SK-N-SH (cell line): Measurements from ENCODE around the gene C19orf44. TPM values are rescaled to one million over a fixed set of nuclear protein-coding genes. Genes with fewer than 3 reads are reported as not detected.
"Not testable (repeated sequence)": the region's sequence is repeated elsewhere in the genome, so short reads cannot be mapped to it uniquely, and the experiment has no call there.

Source experiments
- CTCF ChIA-PET: fragments of 300-600, 350-600 bp; formaldehyde crosslinking; extraction: SDS; loops from one replicate; lab custom pipeline; 2021; lab: Yijun Ruan, JAX
- POLR2A ChIA-PET: fragments of 350-600 bp; sonication (Branson Sonifier 250); formaldehyde crosslinking; extraction: SDS; loops from one replicate; lab custom pipeline; 2020; ENCODE audit warnings: antibody characterized with exemption, inconsistent platforms; lab: Yijun Ruan, JAX
- DNase-seq: peaks from one replicate; pipeline ENCODE4 v3.0.0; 2012
- H2AFZ ChIP-seq: fragments of 200-600 bp; sonication (generic); 2 replicates; pipeline ENCODE4 v1.8.1; 2016; ENCODE audit warnings: antibody characterized with exemption, mild to moderate bottlenecking, low read depth
- H3F3A ChIP-seq: fragments of 200-600 bp; sonication (generic); replicated peaks from 2 replicates; pipeline ENCODE3; 2016; ENCODE audit warnings: antibody characterized with exemption, mild to moderate bottlenecking; ENCODE audit not compliant: insufficient read depth
- H3K27ac ChIP-seq, 2 experiments: fragments of 200-500 bp in 1 of 2; fragments of 200-600 bp in 1 of 2; sonication (Bioruptor generic) in 1 of 2; sonication (generic), shearing (Covaris generic) in 1 of 2; 2 replicates each; pipeline versions ENCODE4 v1.5.1 to v1.6.1; 2014 to 2016; ENCODE audit warnings: low read depth in 2 of 2, inconsistent platforms in 1 of 2, low read length in 1 of 2, mild to moderate bottlenecking in 1 of 2, mixed read lengths in 1 of 2
- H3K27me3 ChIP-seq: fragments of 200-600 bp; sonication (generic), shearing (Covaris generic); 2 replicates; pipeline ENCODE4 v1.6.1; 2016; ENCODE audit warnings: mixed run types; ENCODE audit not compliant: insufficient read depth
- H3K36me3 ChIP-seq, 2 experiments: fragments of 200-500 bp in 1 of 2; fragments of 200-600 bp in 1 of 2; sonication (Bioruptor generic) in 1 of 2; sonication (generic) in 1 of 2; replicated peaks in 1 of 2; 2 replicates each; pipeline versions ENCODE3 to v1.5.1; 2014 to 2016; ENCODE audit warnings: low read length in 1 of 2, mild to moderate bottlenecking in 1 of 2; ENCODE audit not compliant: insufficient read depth in 2 of 2, control insufficient read depth in 1 of 2
- H3K4me1 ChIP-seq, 2 experiments: fragments of 200-500 bp in 1 of 2; fragments of 200-600 bp in 1 of 2; sonication (Bioruptor generic) in 1 of 2; sonication (generic), shearing (Covaris generic) in 1 of 2; 2 replicates each; pipeline versions ENCODE4 v1.5.1 to v1.6.1; 2014 to 2016; ENCODE audit warnings: low read depth in 1 of 2, low read length in 1 of 2, mixed run types in 1 of 2; ENCODE audit not compliant: insufficient read depth in 2 of 2, control insufficient read depth in 1 of 2
- H3K4me2 ChIP-seq: fragments of 200-600 bp; sonication (generic), shearing (Covaris generic); 2 replicates; pipeline ENCODE4 v1.6.1; 2017; ENCODE audit warnings: mixed run types
- H3K4me3 ChIP-seq, 2 experiments: fragments of 200-500 bp in 1 of 2; fragments of 200-600 bp in 1 of 2; sonication (Bioruptor generic) in 1 of 2; sonication (generic), shearing (Covaris generic) in 1 of 2; 2 replicates each; pipeline versions ENCODE4 v1.5.1 to v1.8.1; 2014 to 2016; ENCODE audit warnings: low read depth in 2 of 2, inconsistent platforms in 1 of 2, low read length in 1 of 2, mild to moderate bottlenecking in 1 of 2, mixed read lengths in 1 of 2, moderate library complexity in 1 of 2
- H3K79me2 ChIP-seq: fragments of 200-600 bp; sonication (generic); 2 replicates; pipeline ENCODE4 v1.8.1; 2017; ENCODE audit warnings: mild to moderate bottlenecking; ENCODE audit not compliant: insufficient read depth
- H3K9ac ChIP-seq: fragments of 200-600 bp; sonication (generic); 2 replicates; pipeline ENCODE4 v1.6.1; 2017; ENCODE audit warnings: mixed run types
- H3K9me2 ChIP-seq: fragments of 200-600 bp; sonication (generic); 2 replicates; pipeline ENCODE4 v1.6.1; 2017; ENCODE audit warnings: mixed run types
- H3K9me3 ChIP-seq: fragments of 200-600 bp; sonication (generic); 2 replicates; pipeline ENCODE4 v1.6.1; 2017; ENCODE audit warnings: mixed run types, mild to moderate bottlenecking, moderate library complexity
- H4K20me1 ChIP-seq: fragments of 200-600 bp; sonication (generic); 2 replicates; pipeline ENCODE4 v1.6.1; 2017; ENCODE audit warnings: mild to moderate bottlenecking, mixed run types; ENCODE audit not compliant: insufficient read depth
- EZH2phosphoT487 ChIP-seq: fragments of 200-600 bp; sonication (generic); IDR thresholded peaks from 2 replicates; pipeline ENCODE4 v1.6.1; 2017; ENCODE audit warnings: low read depth, mixed run types, mild to moderate bottlenecking, antibody characterized with exemption, moderate library complexity, borderline replicate concordance
- RCOR1 ChIP-seq: fragments of 150-350 bp; IDR thresholded peaks from 2 replicates; pipeline ENCODE4 v1.6.1; 2017; ENCODE audit warnings: antibody characterized with exemption, low read length
- REST ChIP-seq: IDR thresholded peaks from 2 replicates; pipeline ENCODE4 v1.6.1; 2012; ENCODE audit warnings: mild to moderate bottlenecking, low read depth, low read length, moderate library complexity
- SIN3A ChIP-seq: IDR thresholded peaks from 2 replicates; pipeline ENCODE4 v1.6.1; 2012; ENCODE audit warnings: low read depth, mild to moderate bottlenecking, low read length, moderate library complexity, borderline replicate concordance
- TAF1 ChIP-seq: IDR thresholded peaks from 2 replicates; pipeline ENCODE4 v1.6.1; 2012; ENCODE audit warnings: low read depth, mild to moderate bottlenecking, low read length, moderate library complexity, borderline replicate concordance
- TCF12 ChIP-seq: IDR thresholded peaks from 2 replicates; pipeline ENCODE4 v1.4.0; 2012
- YY1 ChIP-seq: IDR thresholded peaks from 2 replicates; pipeline ENCODE4 v1.4.0; 2012; ENCODE audit warnings: low read depth, mild to moderate bottlenecking
- WGBS: methylation state at CpG from one replicate; pipeline ENCODE4 v1.1.6; 2017; ENCODE audit warnings: low lambda C conversion rate; 5-methylcytosine and 5-hydroxymethylcytosine counted together
- polyA plus RNA-seq, 3 experiments: library from polyadenylated mRNA; depleted of rRNA; stranded (reverse); fragments of >200 nt; gene quantifications; 2 replicates each; pipeline ENCODE4 v1.2.3, GENCODE V29; 2012

C19orf44 gene
- polyA plus RNA-seq, 1 of the 3 experiments (the other 2 are of a cell fraction): 6.0 TPM

- no peak for TF ChIP-seq EZH2phosphoT487
- TF ChIP-seq REST: peak; percentile 4; the same call in 1 of the 2 replicates
- peak; percentile 74; the same call in 1 of the 2 replicates for TF ChIP-seq TAF1
- TF ChIP-seq TCF12: no peak
- TF ChIP-seq, all 33 proteins: peak for 13
These were observed 46.1 kb downstream of the C19orf44 start, which contains the start of gene CHERP (continued) for GRCh38 chr19:16542045-16542909.

GRCh38 chr19:16542910-16543472 lies 46.8 kb downstream of the C19orf44 start:
- ChIA-PET POLR2A (no interaction called here), CTCF (no interaction called here)
- H3K79me2 ChIP-seq: peaks cover 72% of the 10 kb centered on the region
- peak overlapping the region; percentile 98 for H3K4me2 ChIP-seq
- H3K9me3 ChIP-seq: no peaks in the 10 kb centered on the region
- peak overlapping the region; percentile 75 to 99 for H3K4me3 ChIP-seq
- H3K4me1 ChIP-seq: peaks cover 14 to 15% of the 10 kb centered on the region in 2 experiments; a peak in 2 of 4 replicates
- H3K9me2 ChIP-seq: no peaks in the 10 kb centered on the region
- no peaks in the 10 kb centered on the region for H3K27me3 ChIP-seq
- peak overlapping the region; percentile 71 to 88 for H3K27ac ChIP-seq
- peaks cover 8% of the 10 kb centered on the region for H3F3A ChIP-seq
- H2AFZ ChIP-seq: peak overlapping the region; percentile 76; the same call in 1 of the 2 replicates
- TF ChIP-seq TCF12: no peak
- no peak for TF ChIP-seq SIN3A
- TF ChIP-seq YY1: no peak
- TF ChIP-seq RCOR1: no peak
- 5% methylated on average over 14 of the region's 15 CpGs for WGBS
- peak overlapping the region; percentile 95 for H3K9ac ChIP-seq
- peaks cover 4 to 20% of the 10 kb centered on the region in 2 experiments for H3K36me3 ChIP-seq
- no peak for DNase-seq
- peaks cover 36% of the 10 kb centered on the region for H4K20me1 ChIP-seq

GRCh38 chr19:16543734-16544133 lies 47.5 kb downstream of the C19orf44 start:
- H3F3A ChIP-seq, H3K9ac ChIP-seq, H2AFZ ChIP-seq, DNase-seq, POLR2A ChIA-PET, H3K9me3 ChIP-seq, H3K9me2 ChIP-seq, H3K27me3 ChIP-seq, H3K27ac ChIP-seq: not testable (repeated sequence)
- Histone ChIP-seq H4K20me1 (peaks cover 29% of the 10 kb centered on the region), H3K4me2 (peak overlapping the region; percentile 98), H3K4me1 (peaks cover 14 to 15% of the 10 kb centered on the region in 2 experiments; a peak in 2 of 4 replicates), H3K79me2 (peaks cover 65% of the 10 kb centered on the region), H3K36me3 (peaks cover 4 to 15% of the 10 kb centered on the region in 2 experiments), H3K4me3 (peak overlapping the region; percentile 75 to 99; a peak in 3 of 4 replicates)
- 90% methylated on average over 6 of the region's 6 CpGs for WGBS
- CTCF ChIA-PET: interaction anchor here (1.1 kb wide), 1 partner anchor 17 kb away, joined by 4 read pairs; no protein-coding TSS in a partner anchor
